HCT116 (cell line): ENCODE data around the gene TNFRSF8. TPM values are rescaled to one million over a fixed set of nuclear protein-coding genes. Genes with fewer than 3 reads are reported as not detected.

Source experiments
- ATAC-seq: fragments of 200-7000 bp; cut with Tn5 transposase; 2 replicates; pipeline ENCODE4 v1.9.1; 2020; ENCODE audit warnings: mild to moderate bottlenecking, moderate library complexity
- BruUV-seq: library from RNA; stranded (reverse); fragments of 400-500 nt; replicated peaks from 2 replicates; lab custom pipeline; 2021; lab: Mats Ljungman, UMichigan
- CTCF ChIA-PET: fragments of 300-600 bp; sonication (Branson Sonifier 250); formaldehyde crosslinking; loops from one replicate; lab custom pipeline; 2021; ENCODE audit warnings: antibody characterized with exemption; lab: Charles Lee
- POLR2A ChIA-PET: fragments of 300-600, 350-600 bp; sonication (Branson Sonifier 250); formaldehyde crosslinking; loops from one replicate; lab custom pipeline; 2021; ENCODE audit warnings: antibody characterized with exemption; lab: Charles Lee
- RAD21 ChIA-PET, 2 experiments: fragments of 300-600 bp; sonication (Branson Sonifier 250); formaldehyde crosslinking; loops; one replicate each; lab custom pipeline; 2023; ENCODE audit warnings: low total read pairs in 2 of 2; ENCODE audit not compliant: uncharacterized antibody in 2 of 2, unreplicated experiment in 2 of 2, low non-redundant PET in 1 of 2; lab: Charles Lee
- DNase-seq: peaks from one replicate; pipeline ENCODE4 v3.0.0-alpha.2; 2010; ENCODE audit warnings: low read depth, low spot score
- H2AFZ ChIP-seq: fragments of 200-600 bp; shearing (Covaris generic), sonication (generic); 2 replicates; pipeline ENCODE4 v1.6.1; 2017; ENCODE audit warnings: low read depth, mixed run types, mixed read lengths, antibody characterized with exemption, low read length; ENCODE audit not compliant: poor library complexity, severe bottlenecking
- H3K27ac ChIP-seq: 2 replicates; pipeline ENCODE4 v1.5.1; 2012; ENCODE audit warnings: low read depth, low read length
- H3K27me3 ChIP-seq: fragments of 200-600 bp; sonication (generic); 2 replicates; pipeline ENCODE4 v1.6.1; 2016; ENCODE audit warnings: mixed run types, low read length, mixed read lengths; ENCODE audit not compliant: insufficient read depth
- H3K36me3 ChIP-seq, 2 experiments: fragments of 200-500 bp in 1 of 2; fragments of 200-600 bp in 1 of 2; sonication (Bioruptor generic) in 1 of 2; sonication (generic) in 1 of 2; 2 replicates each; pipeline versions ENCODE4 v1.5.1 to v1.6.1; 2014 to 2016; ENCODE audit warnings: low read length in 2 of 2, inconsistent platforms in 1 of 2, mixed read lengths in 1 of 2, mixed run types in 1 of 2; ENCODE audit not compliant: insufficient read depth in 2 of 2, control insufficient read depth in 1 of 2
- H3K4me1 ChIP-seq, 2 experiments: fragments of 200-600 bp in 1 of 2; sonication (generic) in 1 of 2; 2 replicates each; pipeline versions ENCODE4 v1.5.1 to v1.6.1; 2012 to 2017; ENCODE audit warnings: low read length in 2 of 2, inconsistent platforms in 1 of 2, mild to moderate bottlenecking in 1 of 2, mixed read lengths in 1 of 2, mixed run types in 1 of 2, moderate library complexity in 1 of 2; ENCODE audit not compliant: insufficient read depth in 2 of 2, control insufficient read depth in 1 of 2
- H3K4me2 ChIP-seq: fragments of 200-600 bp; sonication (generic); 2 replicates; pipeline ENCODE4 v1.6.1; 2017; ENCODE audit warnings: mixed run types, low read length, mixed read lengths
- H3K4me3 ChIP-seq, 2 experiments: fragments of 200-600 bp in 1 of 2; sonication (generic) in 1 of 2; replicated peaks in 1 of 2; 2 replicates each; pipeline ENCODE4 v1.5.1; 2011 to 2016; ENCODE audit warnings: low read length in 2 of 2, control low read depth in 1 of 2, low read depth in 1 of 2, mild to moderate bottlenecking in 1 of 2, mixed read lengths in 1 of 2, mixed run types in 1 of 2
- H3K79me2 ChIP-seq: fragments of 200-600 bp; sonication (generic); 2 replicates; pipeline ENCODE4 v1.6.1; 2017; ENCODE audit warnings: mild to moderate bottlenecking, mixed run types, low read length, moderate library complexity, mixed read lengths; ENCODE audit not compliant: insufficient read depth
- H3K9ac ChIP-seq: fragments of 200-600 bp; sonication (generic); 2 replicates; pipeline ENCODE4 v1.6.1; 2016; ENCODE audit warnings: low read length, mixed read lengths
- H3K9me2 ChIP-seq: fragments of 200-600 bp; sonication (generic), shearing (Covaris generic); 2 replicates; pipeline ENCODE4 v1.6.1; 2017; ENCODE audit warnings: mixed run types, mild to moderate bottlenecking, moderate library complexity; ENCODE audit not compliant: insufficient read depth
- H3K9me3 ChIP-seq, 2 experiments: fragments of 200-500 bp in 1 of 2; fragments of 200-600 bp in 1 of 2; sonication (Bioruptor generic) in 1 of 2; sonication (generic) in 1 of 2; 2 replicates each; pipeline ENCODE4 v1.6.1; 2014 to 2017; ENCODE audit warnings: low read length in 2 of 2, mixed read lengths in 2 of 2, inconsistent platforms in 1 of 2, low read depth in 1 of 2, mild to moderate bottlenecking in 1 of 2, mixed run types in 1 of 2, moderate library complexity in 1 of 2; ENCODE audit not compliant: control insufficient read depth in 1 of 2, insufficient read depth in 1 of 2
- H4K20me1 ChIP-seq: fragments of 200-600 bp; sonication (generic), shearing (Covaris generic); 2 replicates; pipeline ENCODE4 v1.6.1; 2017; ENCODE audit warnings: mixed run types, mild to moderate bottlenecking, moderate library complexity; ENCODE audit not compliant: insufficient read depth
- EZH2phosphoT487 ChIP-seq: fragments of 200-600 bp; IDR thresholded peaks from 2 replicates; pipeline ENCODE4 v1.6.1; 2018; ENCODE audit warnings: antibody characterized with exemption, borderline replicate concordance
- JUND ChIP-seq: IDR thresholded peaks from 2 replicates; pipeline ENCODE4 v1.6.1; 2012
- MAX ChIP-seq: IDR thresholded peaks from 2 replicates; pipeline ENCODE4 v1.6.1; 2012
- POLR2A ChIP-seq: IDR thresholded peaks from 2 replicates; pipeline ENCODE4 v1.7.0; 2011; ENCODE audit warnings: borderline replicate concordance; ENCODE audit not compliant: insufficient read depth, insufficient read length; ENCODE audit errors: extremely low read depth
- POLR2AphosphoS5 ChIP-seq: IDR thresholded peaks from 2 replicates; pipeline ENCODE4 v1.6.1; 2011; ENCODE audit warnings: mild to moderate bottlenecking, low read depth, low read length, moderate library complexity
- SIN3A ChIP-seq: IDR thresholded peaks from 2 replicates; pipeline ENCODE4 v1.6.1; 2012; ENCODE audit warnings: low read depth
- SP1 ChIP-seq: IDR thresholded peaks from 2 replicates; pipeline ENCODE4 v1.6.1; 2012; ENCODE audit warnings: low read depth
- TCF7L2 ChIP-seq: IDR thresholded peaks from 2 replicates; pipeline ENCODE4 v1.7.0; 2011; ENCODE audit warnings: borderline replicate concordance, inconsistent platforms; ENCODE audit not compliant: insufficient read depth, insufficient read length; ENCODE audit errors: extremely low read depth
- intact Hi-C: fragments of 100-400 bp; cut with micrococcal nuclease; formaldehyde crosslinking; loops from 2 replicates; pipeline ENCODE4 v1.10.0; 2022
- total RNA-seq: library from RNA; stranded (reverse); gene quantifications from one replicate; pipeline ENCODE4 v1.2.1, GENCODE V29; 2021; ENCODE audit not compliant: unreplicated experiment
- TF ChIP-seq, protein P1 (sequence below): IDR thresholded peaks from 2 replicates; pipeline ENCODE4 v1.6.1; 2012
- TF ChIP-seq, protein P2 (sequence below), 3 experiments: fragments of 200-600 bp in 1 of 3; sonication (generic) in 1 of 3; IDR thresholded peaks in 2 of 3; conservative IDR thresholded peaks in 1 of 3; 2 replicates each; pipeline ENCODE4 v1.5.1; 2012 to 2017; ENCODE audit warnings: low read depth in 2 of 3, low read length in 2 of 3, antibody characterized with exemption in 1 of 3, borderline replicate concordance in 1 of 3, control low read depth in 1 of 3, mild to moderate bottlenecking in 1 of 3, mixed read lengths in 1 of 3, mixed run types in 1 of 3, moderate library complexity in 1 of 3; ENCODE audit not compliant: insufficient read depth in 1 of 3

TNFRSF8 gene
- total RNA-seq, 1 experiment from 2014 or later: 0.17 TPM

GRCh38 chr1:12090326-12090725 is 27.2 kb downstream of the TNFRSF8 start:
- H3K9me3 ChIP-seq: no peaks in the 10 kb centered on the region

More at GRCh38 chr1:12090326-12090725, 27.2 kb downstream of the TNFRSF8 start:
- Histone ChIP-seq H3K27ac (no peak overlapping the region), H3K4me2 (no peak overlapping the region), H2AFZ (no peak overlapping the region), H3K4me3 (no peak overlapping the region), H3K79me2 (no peaks in the 10 kb centered on the region), H3K4me1 (no peaks in the 10 kb centered on the region), H3K27me3 (no peaks in the 10 kb centered on the region), H3K9me2 (no peaks in the 10 kb centered on the region), H3K36me3 (no peaks in the 10 kb centered on the region), H4K20me1 (no peaks in the 10 kb centered on the region), H3K9ac (no peak overlapping the region)
- ATAC-seq (no peak), DNase-seq (no peak)
- ChIA-PET RAD21 (no interaction called here), POLR2A (no interaction called here), CTCF (no interaction called here)
- intact Hi-C loops: no loop called here
- no peak for TF ChIP-seq POLR2A
- TF ChIP-seq SP1: no peak
- no peak for TF ChIP-seq POLR2AphosphoS5
- no peak for TF ChIP-seq EZH2phosphoT487
- TF ChIP-seq SIN3A: no peak
- TF ChIP-seq, protein P1, sequence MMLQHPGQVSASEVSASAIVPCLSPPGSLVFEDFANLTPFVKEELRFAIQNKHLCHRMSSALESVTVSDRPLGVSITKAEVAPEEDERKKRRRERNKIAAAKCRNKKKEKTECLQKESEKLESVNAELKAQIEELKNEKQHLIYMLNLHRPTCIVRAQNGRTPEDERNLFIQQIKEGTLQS: no peak
- TF ChIP-seq MAX: no peak
- no peak for TF ChIP-seq JUND
- no peak for TF ChIP-seq TCF7L2
- TF ChIP-seq, protein P2, sequence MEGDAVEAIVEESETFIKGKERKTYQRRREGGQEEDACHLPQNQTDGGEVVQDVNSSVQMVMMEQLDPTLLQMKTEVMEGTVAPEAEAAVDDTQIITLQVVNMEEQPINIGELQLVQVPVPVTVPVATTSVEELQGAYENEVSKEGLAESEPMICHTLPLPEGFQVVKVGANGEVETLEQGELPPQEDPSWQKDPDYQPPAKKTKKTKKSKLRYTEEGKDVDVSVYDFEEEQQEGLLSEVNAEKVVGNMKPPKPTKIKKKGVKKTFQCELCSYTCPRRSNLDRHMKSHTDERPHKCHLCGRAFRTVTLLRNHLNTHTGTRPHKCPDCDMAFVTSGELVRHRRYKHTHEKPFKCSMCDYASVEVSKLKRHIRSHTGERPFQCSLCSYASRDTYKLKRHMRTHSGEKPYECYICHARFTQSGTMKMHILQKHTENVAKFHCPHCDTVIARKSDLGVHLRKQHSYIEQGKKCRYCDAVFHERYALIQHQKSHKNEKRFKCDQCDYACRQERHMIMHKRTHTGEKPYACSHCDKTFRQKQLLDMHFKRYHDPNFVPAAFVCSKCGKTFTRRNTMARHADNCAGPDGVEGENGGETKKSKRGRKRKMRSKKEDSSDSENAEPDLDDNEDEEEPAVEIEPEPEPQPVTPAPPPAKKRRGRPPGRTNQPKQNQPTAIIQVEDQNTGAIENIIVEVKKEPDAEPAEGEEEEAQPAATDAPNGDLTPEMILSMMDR (IDR thresholded peaks at IDR 0.05 in 2 of 3, conservative IDR thresholded peaks at IDR 0.05 in 1 of 3; ENCODE audit: borderline replicate concordance in 1 of 3, insufficient read depth in 1 of 3, low read depth in 2 of 3, low read length in 2 of 3): no peak
- BruUV-seq: no TSS peak
